GM18951 (cell line): Measurements from ENCODE around the gene ZNF121.
"Not testable (repeated sequence)": the region's sequence is repeated elsewhere in the genome, so short reads cannot be mapped to it uniquely, and the experiment has no call there.

Experiments used
- POLR2A ChIP-seq: IDR thresholded peaks from 4 replicates; pipeline ENCODE4 v1.6.1; 2011; ENCODE audit warnings: mild to moderate bottlenecking; ENCODE audit not compliant: insufficient read length, insufficient read depth; ENCODE audit errors: extremely low read depth
- in situ Hi-C: fragments of 300-500 bp; cut with MboI; formaldehyde crosslinking; loops from one replicate; pipeline ENCODE4 v1.12.0; 2022; ENCODE audit warnings: low sequenced_read_pairs, mixed read lengths, inconsistent platforms; ENCODE audit not compliant: unreplicated experiment

The ZNF121 gene

DNA sequence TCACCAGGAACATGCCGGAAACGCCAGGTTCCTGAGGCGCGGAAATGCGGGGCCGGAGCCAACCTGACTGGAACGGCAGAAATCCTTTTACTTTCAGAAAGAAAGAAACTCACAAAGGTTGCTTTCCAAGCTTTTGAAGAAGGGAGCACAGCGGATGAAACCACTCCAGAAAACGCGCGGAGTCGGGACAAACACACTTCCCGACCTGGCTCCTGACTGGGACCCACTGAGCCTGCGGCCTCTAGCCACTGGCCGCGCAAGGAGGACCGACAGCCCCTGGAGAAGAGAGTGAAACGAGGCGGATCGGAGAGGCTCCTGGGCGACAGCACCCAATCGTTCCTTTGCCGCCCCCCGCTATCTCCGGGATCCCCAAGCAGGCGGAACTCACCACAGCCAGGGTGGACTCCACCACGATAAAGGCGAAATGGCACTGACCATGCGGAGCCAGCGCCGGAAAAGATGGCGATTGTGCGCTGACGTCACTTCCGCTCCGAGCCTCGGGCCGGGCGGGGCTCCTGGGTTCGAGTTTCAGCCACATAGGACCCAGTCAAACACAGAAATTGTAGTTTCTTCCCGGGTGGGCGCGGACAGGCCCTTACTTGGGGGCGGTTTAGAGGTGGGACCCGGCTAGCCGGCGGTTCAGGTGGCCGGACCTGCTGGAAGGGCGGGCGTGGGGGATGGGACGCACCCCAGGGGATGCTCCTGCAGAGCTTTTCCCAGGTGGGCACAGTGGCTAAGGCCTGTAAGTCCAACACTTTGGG lies at the start of gene ZNF121:
TSS of gene ZNF121 (minus strand) at position 432 of the 761 bp plus-strand sequence. CDS start 16,407 bp downstream, outside the sequence.
- in situ Hi-C loops = no loop called here
- TF ChIP-seq POLR2A = peak; percentile 91

GRCh38 chr19:9627856-9628255 lies 43.6 kb upstream of the ZNF121 start:
- no peak for TF ChIP-seq POLR2A
- in situ Hi-C loops = loop anchor here (5.0 kb wide), 1 partner anchor 169 kb away; no protein-coding TSS in a partner anchor

- in situ Hi-C loops = no loop called here
- TF ChIP-seq POLR2A = no peak
Observed at GRCh38 chr19:9622531-9622930, 38.2 kb upstream of the ZNF121 start.

DNA sequence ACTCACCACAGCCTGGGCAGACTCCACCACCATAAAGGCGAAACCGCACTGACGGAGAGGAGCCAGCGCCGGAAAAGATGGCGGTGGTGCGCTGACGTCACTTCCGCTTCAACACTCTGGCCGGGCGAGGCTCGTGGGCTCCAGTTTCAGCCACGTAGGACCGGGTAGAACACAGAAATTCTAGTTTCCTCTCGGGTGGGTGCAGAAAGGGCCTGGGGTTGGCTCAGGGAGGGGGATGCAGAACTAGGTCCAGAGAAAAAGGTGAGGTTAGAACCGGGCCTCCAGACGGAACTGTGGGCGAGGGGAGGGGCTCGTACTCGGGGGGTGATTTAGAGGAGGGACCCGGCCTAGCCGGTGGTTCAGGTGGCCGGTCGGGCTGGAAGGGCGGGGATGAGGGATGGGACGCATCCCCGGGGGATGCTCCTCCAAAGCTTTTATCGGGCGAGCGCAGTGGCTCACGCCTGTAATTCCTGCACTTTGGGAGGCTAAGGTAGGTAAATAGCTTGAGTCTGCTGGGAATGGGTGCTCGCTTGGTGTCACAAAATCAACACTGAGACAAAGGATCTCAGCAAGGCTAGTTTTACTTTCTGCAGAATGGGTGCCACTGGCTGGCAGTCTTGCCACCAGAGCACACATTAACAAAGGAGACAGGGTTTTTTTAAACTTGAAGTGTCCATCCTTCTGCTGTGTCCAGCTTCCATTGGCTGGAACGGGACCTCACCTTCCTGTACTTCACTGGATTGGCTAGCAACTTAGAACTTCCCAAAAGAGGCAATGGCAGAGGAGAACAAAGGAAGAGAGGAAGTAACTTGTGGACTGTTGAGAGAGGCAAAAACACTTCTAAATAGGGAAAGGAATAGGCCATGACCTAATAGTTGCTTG lies 37.1 kb upstream of the ZNF121 start, which contains the start of gene ZNF561:
TSS of gene ZNF561 (minus strand) at position 77 of the 882 bp plus-strand sequence. CDS start 1,776 bp downstream, outside the sequence.
- TF ChIP-seq POLR2A = peak; percentile 71
- in situ Hi-C loops = no loop called here

- no peak for TF ChIP-seq POLR2A
- in situ Hi-C loops = no loop called here
Observed at GRCh38 chr19:9620842-9621155, 36.5 kb upstream of the ZNF121 start.

- in situ Hi-C loops = no loop called here
Observed at GRCh38 chr19:9615844-9616243, 31.5 kb upstream of the ZNF121 start.

GRCh38 chr19:9610484-9611113 lies 26.3 kb upstream of the ZNF121 start:
- in situ Hi-C loops = no loop called here
- no peak for TF ChIP-seq POLR2A

More at GRCh38 chr19:9615844-9616243, 31.5 kb upstream of the ZNF121 start:
- TF ChIP-seq POLR2A = no peak

DNA sequence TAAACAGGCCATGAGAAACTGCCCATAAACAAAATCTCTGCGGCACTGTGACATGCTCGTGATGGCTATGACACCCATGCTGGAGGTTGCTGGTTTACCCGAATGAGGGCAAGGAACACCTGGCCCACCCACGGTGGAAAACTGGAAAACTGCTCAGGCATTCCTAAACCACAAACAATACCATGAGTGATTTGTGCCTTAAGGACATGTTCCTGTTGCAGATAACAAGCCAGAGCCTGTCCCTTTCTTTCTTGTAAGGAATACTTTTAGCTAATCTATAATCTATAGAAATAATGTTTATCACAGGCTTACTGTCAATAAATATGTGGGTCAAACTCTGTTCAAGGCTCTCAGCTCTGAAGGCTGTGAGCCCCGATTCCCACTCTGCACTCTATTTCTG lies 24.6 kb upstream of the ZNF121 start:
- no peak for TF ChIP-seq POLR2A

GRCh38 chr19:9597027-9597426 lies 12.7 kb upstream of the ZNF121 start:
- in situ Hi-C loops = no loop called here
- no peak for TF ChIP-seq POLR2A

More for the DNA sequence above, 24.6 kb upstream of the ZNF121 start:
- in situ Hi-C loops = no loop called here

DNA sequence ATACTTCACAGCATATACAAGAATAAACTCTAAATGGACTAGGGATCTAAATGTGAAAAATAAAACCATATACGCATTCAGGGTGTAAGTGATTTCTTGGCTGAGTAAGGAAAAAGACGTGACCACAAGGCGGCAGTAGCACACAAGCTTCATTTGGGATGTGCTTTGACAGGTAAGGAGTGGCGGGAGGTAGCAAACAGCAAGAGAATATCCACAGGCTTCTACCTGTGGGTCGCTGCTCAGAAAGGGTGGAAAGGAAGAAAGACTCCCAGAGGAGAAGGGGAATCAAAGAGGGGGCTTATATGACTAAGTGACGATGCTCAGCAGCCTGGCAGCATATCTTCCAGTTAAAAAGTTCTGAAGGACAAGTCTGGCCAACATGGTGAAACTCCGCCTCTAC lies 2.5 kb upstream of the ZNF121 start:
- in situ Hi-C loops = no loop called here
- TF ChIP-seq POLR2A = no peak

GRCh38 chr19:9582081-9582725 lies 2.1 kb downstream of the ZNF121 start:
- in situ Hi-C loops = not testable (repeated sequence)

GRCh38 chr19:9580728-9581127 lies 3.6 kb downstream of the ZNF121 start:
- in situ Hi-C loops = no loop called here
- TF ChIP-seq POLR2A = no peak

GRCh38 chr19:9570255-9570654 lies 14.0 kb downstream of the ZNF121 start:
- in situ Hi-C loops = no loop called here
- no peak for TF ChIP-seq POLR2A
